GM15510 (cell line): ENCODE measurements around the gene INCA1.

Source experiments
- POLR2A ChIP-seq: IDR thresholded peaks from 3 replicates; pipeline ENCODE4 v1.6.1; 2011; ENCODE audit warnings: borderline replicate concordance; ENCODE audit not compliant: insufficient read length; ENCODE audit errors: extremely low read depth

INCA1 gene

GRCh38 chr17:4939546-4939795 is 57.9 kb downstream of the INCA1 start:
- TF ChIP-seq POLR2A, result no peak

DNA sequence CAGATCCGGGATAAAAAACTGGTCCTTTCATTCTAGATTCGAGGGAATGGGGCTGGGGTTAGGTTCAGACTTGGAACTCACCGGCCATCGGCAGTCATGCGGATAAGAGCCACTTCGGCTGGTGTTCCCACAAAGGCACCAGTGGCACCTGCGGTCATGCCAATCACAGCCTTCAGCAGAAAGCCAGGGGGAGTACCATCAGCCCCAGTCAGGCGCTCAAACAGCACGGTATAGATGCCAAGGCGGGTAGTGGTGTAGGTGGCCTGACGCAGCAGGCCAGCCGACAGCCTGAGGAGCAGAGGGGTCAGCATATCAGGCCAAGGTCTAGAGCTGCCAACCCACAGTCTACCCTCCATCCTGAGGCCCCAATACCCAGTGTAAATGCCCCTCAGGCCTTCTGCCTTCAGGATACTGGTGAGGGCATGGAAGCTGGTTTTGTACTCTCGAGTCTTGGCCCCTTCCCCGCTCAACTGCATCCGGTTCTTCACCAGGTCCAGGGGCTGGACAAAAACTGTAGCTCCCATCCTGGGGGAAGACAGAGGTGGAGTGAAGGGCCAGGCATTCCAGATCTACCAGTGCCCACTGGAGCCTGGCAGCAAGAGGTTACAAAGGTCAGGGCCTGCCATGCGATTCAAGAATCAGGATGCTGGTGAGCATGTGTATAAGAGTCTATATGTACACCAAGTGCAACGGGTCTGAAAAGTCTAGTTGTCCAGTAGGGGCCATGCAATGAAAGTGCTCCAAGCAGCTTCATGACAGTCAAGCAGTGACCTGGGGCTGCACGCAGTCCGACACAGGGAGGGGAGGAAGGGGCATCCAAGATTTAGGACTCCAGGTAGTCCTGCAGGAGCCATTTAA is 58.4 kb downstream of the INCA1 start:
- TF ChIP-seq POLR2A, result no peak
